HG03139 (cell line): ENCODE measurements around the gene DHRS1.

Source experiments
- ATAC-seq: cut with Tn5 transposase; IDR thresholded peaks from one replicate; pipeline ENCODE4 v1.9.1; 2021; ENCODE audit not compliant: unreplicated experiment

Gene DHRS1

GRCh38 chr14:24267516-24267915, 32.1 kb downstream of the DHRS1 start:
- no peak for ATAC-seq

- ATAC-seq = no peak
These were observed 33.0 kb downstream of the DHRS1 start for GRCh38 chr14:24266344-24267244.

GRCh38 chr14:24264298-24264697, 35.3 kb downstream of the DHRS1 start:
- no peak for ATAC-seq

GRCh38 chr14:24263848-24264247, 35.7 kb downstream of the DHRS1 start:
- no peak for ATAC-seq

GRCh38 chr14:24262821-24263733, 36.5 kb downstream of the DHRS1 start, which contains the start of gene TGM1:
Gene TGM1 (minus strand): TSS chr14:24263177. CDS start chr14:24262352, 825 bp downstream.
- no peak for ATAC-seq

- ATAC-seq = no peak
These were observed 37.6 kb downstream of the DHRS1 start for GRCh38 chr14:24261969-24262327.

GRCh38 chr14:24261256-24261968, 38.2 kb downstream of the DHRS1 start:
- no peak for ATAC-seq

- ATAC-seq = no peak
These were observed 38.8 kb downstream of the DHRS1 start for GRCh38 chr14:24260780-24261157.

- ATAC-seq = no peak
These were observed 39.4 kb downstream of the DHRS1 start for GRCh38 chr14:24260026-24260779.

- ATAC-seq = no peak
These were observed 40.1 kb downstream of the DHRS1 start for GRCh38 chr14:24259282-24260025.

- ATAC-seq = no peak
These were observed 40.9 kb downstream of the DHRS1 start for GRCh38 chr14:24258548-24259265.

GRCh38 chr14:24258119-24258518, 41.5 kb downstream of the DHRS1 start:
- ATAC-seq = no peak

GRCh38 chr14:24256960-24257359, 42.6 kb downstream of the DHRS1 start:
- ATAC-seq = no peak

GRCh38 chr14:24255931-24256711, 43.5 kb downstream of the DHRS1 start:
- ATAC-seq = no peak

- ATAC-seq = no peak
These were observed 44.1 kb downstream of the DHRS1 start for GRCh38 chr14:24255438-24255837.

GRCh38 chr14:24254630-24255392, 44.8 kb downstream of the DHRS1 start:
- no peak for ATAC-seq

- ATAC-seq = no peak
These were observed 45.6 kb downstream of the DHRS1 start for GRCh38 chr14:24253936-24254335.
